ENCODE data around the gene BAHD1.

Gene BAHD1

GRCh38 chr15:40513609-40514008 lies 72.9 kb downstream of the BAHD1 start:
- no peak for DNase-seq (ENCODE audit: low read depth)
- no peak overlapping the region for H3K4me3 ChIP-seq (ENCODE audit: low read depth, low read length)
- TF ChIP-seq CTCF (IDR thresholded peaks at IDR 0.05; ENCODE audit: control insufficient read depth, extremely low read depth, insufficient read depth) = no peak

- H3K4me3 ChIP-seq (ENCODE audit: low read depth, low read length) = no peak overlapping the region
- TF ChIP-seq CTCF (IDR thresholded peaks at IDR 0.05; ENCODE audit: control insufficient read depth, extremely low read depth, insufficient read depth) = no peak
These were observed 75.6 kb downstream of the BAHD1 start for GRCh38 chr15:40516322-40516721.

More at GRCh38 chr15:40516322-40516721, 75.6 kb downstream of the BAHD1 start:
- DNase-seq (ENCODE audit: low read depth) = no peak

Measured in LNCaP clone FGC (cell line).